A549 (cell line): Measurements from ENCODE around the gene NHEJ1. TPM values are rescaled to one million over a fixed set of nuclear protein-coding genes. Genes with fewer than 3 reads are reported as not detected.

Experiments
- ATAC-seq, 2 experiments: fragments of 200-7000 bp in 1 of 2; fragments of >200 bp in 1 of 2; cut with Nextera tagmentation in 1 of 2; cut with Tn5 transposase in 1 of 2; 3 replicates each; pipeline versions ENCODE4 v1.8.0 to v1.9.1; 2018 to 2020; ENCODE audit warnings: mild to moderate bottlenecking in 1 of 2, moderate library complexity in 1 of 2
- CTCF ChIA-PET: fragments of 300-600 bp; sonication (Branson Sonifier 250); formaldehyde crosslinking; extraction: SDS; loops from one replicate; lab custom pipeline; 2021; ENCODE audit warnings: antibody characterized with exemption, inconsistent platforms; lab: Yijun Ruan, JAX
- POLR2A ChIA-PET: fragments of 350-600 bp; formaldehyde crosslinking; extraction: SDS; loops from one replicate; lab custom pipeline; 2021; ENCODE audit warnings: antibody characterized with exemption, inconsistent platforms; lab: Yijun Ruan, JAX
- DNase-seq, 2 experiments: peaks; one replicate each; pipeline versions ENCODE4 v3.0.0 to v3.0.0-alpha.2; 2011 to 2016; ENCODE audit warnings: low read depth in 1 of 2, low spot score in 1 of 2
- FAIRE-seq: peaks from 2 replicates; lab custom pipeline; 2011; peaks lifted over from hg19 to GRCh38; lab: Jason Lieb, UNC
- H3K27ac ChIP-seq, 2 experiments: fragments of >200 bp; sonication (Bioruptor Twin); formaldehyde crosslinking; 3 replicates each; pipeline ENCODE4 v1.5.1; 2016 to 2017
- H3K4me1 ChIP-seq: fragments of >200 bp; sonication (Bioruptor Twin); formaldehyde crosslinking; 3 replicates; pipeline ENCODE4 v1.6.1; 2016
- H3K4me2 ChIP-seq: fragments of >200 bp; sonication (Bioruptor Twin); formaldehyde crosslinking; 3 replicates; pipeline ENCODE4 v1.6.1; 2016
- H3K4me3 ChIP-seq: fragments of >200 bp; sonication (Bioruptor Twin); formaldehyde crosslinking; 3 replicates; pipeline ENCODE4 v1.5.1; 2016
- H3K9me3 ChIP-seq: fragments of >200 bp; sonication (Bioruptor Twin); formaldehyde crosslinking; 3 replicates; pipeline ENCODE4 v1.6.1; 2016
- BHLHE40 ChIP-seq: IDR thresholded peaks from 2 replicates; pipeline ENCODE4 v1.6.1; 2012; ENCODE audit warnings: low read depth, low read length, inconsistent platforms
- CBX2 ChIP-seq: fragments of 200-600 bp; sonication (generic); IDR thresholded peaks from 2 replicates; pipeline ENCODE4 v1.6.1; 2016; ENCODE audit warnings: low read depth, mild to moderate bottlenecking, borderline replicate concordance
- CHD2 ChIP-seq: fragments of 150-350 bp; IDR thresholded peaks from 2 replicates; pipeline ENCODE4 v1.6.1; 2014; ENCODE audit warnings: low read length; ENCODE audit not compliant: partially characterized antibody
- CHD4 ChIP-seq: fragments of 200-600 bp; sonication (generic); IDR thresholded peaks from 2 replicates; pipeline ENCODE4 v1.6.1; 2016; ENCODE audit warnings: antibody characterized with exemption, mild to moderate bottlenecking, borderline replicate concordance
- EHF ChIP-seq: fragments of 250-450 bp; sonication (Bioruptor Pico); IDR thresholded peaks from 2 replicates; pipeline ENCODE4 v1.5.0; 2020; ENCODE audit warnings: mild to moderate bottlenecking
- EHMT2 ChIP-seq: fragments of 200-600 bp; sonication (generic); IDR thresholded peaks from 2 replicates; pipeline ENCODE4 v1.6.1; 2016; ENCODE audit warnings: antibody characterized with exemption, low read depth, mild to moderate bottlenecking, moderate library complexity
- ESRRA ChIP-seq: fragments of 150-350 bp; IDR thresholded peaks from 2 replicates; pipeline ENCODE4 v1.6.1; 2014; ENCODE audit warnings: mild to moderate bottlenecking, low read length, borderline replicate concordance
- FOSB ChIP-seq: fragments of 250-450 bp; sonication (Bioruptor Pico); IDR thresholded peaks from 2 replicates; pipeline ENCODE4 v1.5.0; 2020; ENCODE audit warnings: mild to moderate bottlenecking, moderate library complexity
- FOSL2 ChIP-seq, 2 experiments: fragments of 450-650 bp in 1 of 2; fragments of >200 bp in 1 of 2; sonication (Bioruptor Twin) in 1 of 2; formaldehyde crosslinking; IDR thresholded peaks; 2 replicates each; pipeline versions ENCODE4 v1.5.0 to v1.6.1; 2016 to 2020; ENCODE audit warnings: mild to moderate bottlenecking in 1 of 2, moderate library complexity in 1 of 2
- HEYL ChIP-seq: fragments of 250-450 bp; sonication (Bioruptor Pico); IDR thresholded peaks from 2 replicates; pipeline ENCODE4 v1.8.0; 2021; ENCODE audit warnings: mild to moderate bottlenecking, moderate library complexity
- HOXA7 ChIP-seq: fragments of 250-450 bp; sonication (Bioruptor Pico); IDR thresholded peaks from 2 replicates; pipeline ENCODE4 v1.5.0; 2020; ENCODE audit warnings: mild to moderate bottlenecking, moderate library complexity
- HOXB13 ChIP-seq: fragments of 250-450 bp; sonication (Bioruptor Pico); IDR thresholded peaks from 2 replicates; pipeline ENCODE4 v1.5.0; 2020; ENCODE audit warnings: low read depth, mild to moderate bottlenecking, moderate library complexity
- HOXB5 ChIP-seq: fragments of 250-450 bp; sonication (Bioruptor Pico); IDR thresholded peaks from 2 replicates; pipeline ENCODE4 v1.5.0; 2020; ENCODE audit warnings: mild to moderate bottlenecking, moderate library complexity
- JUN ChIP-seq, 2 experiments: fragments of >200 bp; sonication (Bioruptor Twin); formaldehyde crosslinking; IDR thresholded peaks; 2 replicates in 1 of 2; 3 replicates in 1 of 2; pipeline ENCODE4 v1.6.1; 2016 to 2017
- JUNB ChIP-seq: fragments of >200 bp; sonication (Bioruptor Twin); formaldehyde crosslinking; IDR thresholded peaks from 2 replicates; pipeline ENCODE4 v1.6.1; 2016
- KDM1A ChIP-seq: fragments of 200-600 bp; sonication (generic); IDR thresholded peaks from 2 replicates; pipeline ENCODE4 v1.6.1; 2016; ENCODE audit warnings: low read depth, mild to moderate bottlenecking
- MAFK ChIP-seq: fragments of 450-650 bp; IDR thresholded peaks from 2 replicates; pipeline ENCODE4 v1.6.1; 2014; ENCODE audit not compliant: partially characterized antibody
- MYC ChIP-seq: IDR thresholded peaks from 2 replicates; pipeline ENCODE4 v1.6.1; 2012; ENCODE audit warnings: mild to moderate bottlenecking, inconsistent platforms, low read length, improper control_type of control experiment, borderline replicate concordance
- NR3C1 ChIP-seq: fragments of >200 bp; sonication (Bioruptor Twin); formaldehyde crosslinking; IDR thresholded peaks from 3 replicates; pipeline ENCODE4 v1.6.1; 2017
- PHF8 ChIP-seq: fragments of 200-600 bp; sonication (generic); IDR thresholded peaks from 2 replicates; pipeline ENCODE4 v1.6.1; 2016; ENCODE audit warnings: low read depth, mild to moderate bottlenecking, antibody characterized with exemption, moderate library complexity, borderline replicate concordance
- RAD21 ChIP-seq, 2 experiments: fragments of >200 bp in 1 of 2; sonication (Bioruptor Twin) in 1 of 2; formaldehyde crosslinking in 1 of 2; IDR thresholded peaks in 1 of 2; conservative IDR thresholded peaks in 1 of 2; 2 replicates in 1 of 2; 3 replicates in 1 of 2; pipeline ENCODE4 v1.6.1; 2012 to 2018; ENCODE audit warnings: inconsistent platforms in 1 of 2
- RARB ChIP-seq: fragments of 250-450 bp; sonication (Bioruptor Pico); IDR thresholded peaks from 2 replicates; pipeline ENCODE4 v1.8.0; 2021; ENCODE audit warnings: mild to moderate bottlenecking, moderate library complexity
- RNF2 ChIP-seq: fragments of 200-600 bp; sonication (generic); IDR thresholded peaks from 2 replicates; pipeline ENCODE4 v1.6.1; 2016; ENCODE audit warnings: low read depth, mild to moderate bottlenecking, antibody characterized with exemption, moderate library complexity, borderline replicate concordance
- SMC3 ChIP-seq: fragments of >200 bp; sonication (Bioruptor Twin); formaldehyde crosslinking; IDR thresholded peaks from 3 replicates; pipeline ENCODE4 v1.6.1; 2018; ENCODE audit warnings: inconsistent platforms
- SREBF2 ChIP-seq: fragments of 450-650 bp; IDR thresholded peaks from 2 replicates; pipeline ENCODE4 v1.6.1; 2014; ENCODE audit warnings: mild to moderate bottlenecking, moderate library complexity
- TP53 ChIP-seq: fragments of 250-450 bp; sonication (Bioruptor Pico); IDR thresholded peaks from 2 replicates; pipeline ENCODE4 v1.5.0; 2021; ENCODE audit warnings: mild to moderate bottlenecking, moderate library complexity
- ZC3H11A ChIP-seq: fragments of 450-650 bp; IDR thresholded peaks from 2 replicates; pipeline ENCODE4 v1.6.1; 2014; ENCODE audit warnings: antibody characterized with exemption, mild to moderate bottlenecking
- ZFP36 ChIP-seq: fragments of 450-650 bp; IDR thresholded peaks from 2 replicates; pipeline ENCODE4 v1.6.1; 2014; ENCODE audit warnings: borderline replicate concordance; ENCODE audit not compliant: partially characterized antibody
- ZSCAN20 ChIP-seq: fragments of 250-450 bp; sonication (Bioruptor Pico); IDR thresholded peaks from 2 replicates; pipeline ENCODE4 v1.8.0; 2022; ENCODE audit warnings: mild to moderate bottlenecking, moderate library complexity
- WGBS: methylation state at CpG from one replicate; pipeline ENCODE4 v1.1.6; 2017; ENCODE audit errors: missing lambda C conversion rate; 5-methylcytosine and 5-hydroxymethylcytosine counted together
- polyA plus RNA-seq, 4 experiments: library from polyadenylated mRNA; depleted of rRNA in 3 of 4; stranded (reverse); fragments of >200 nt; fragmentation: RNase III in 1 of 4; extraction: RNeasy Plus Mini Kit Qiagen cat#74134 plus additional on column Dnase treatment in 1 of 4; gene quantifications; 2 replicates in 3 of 4; 3 replicates in 1 of 4; pipeline ENCODE4 v1.2.3, GENCODE V29; 2011 to 2017
- TF ChIP-seq, protein P1 (sequence below): fragments of >200 bp; sonication (Bioruptor Twin); formaldehyde crosslinking; IDR thresholded peaks from 3 replicates; pipeline ENCODE4 v1.5.1; 2016
- TF ChIP-seq, protein P2 (sequence below): IDR thresholded peaks from 2 replicates; pipeline ENCODE4 v1.6.1; 2012; ENCODE audit warnings: low read depth, borderline replicate concordance
- TF ChIP-seq, protein P3 (sequence below): fragments of >200 bp; sonication (Bioruptor Twin); formaldehyde crosslinking; IDR thresholded peaks from 3 replicates; pipeline ENCODE4 v1.6.1; 2016
- TF ChIP-seq, protein P4 (sequence below): IDR thresholded peaks from 2 replicates; pipeline ENCODE4 v1.6.1; 2012
- TF ChIP-seq, protein P5 (sequence below): fragments of 450-650 bp; IDR thresholded peaks from 2 replicates; pipeline ENCODE4 v1.6.1; 2014; ENCODE audit warnings: antibody characterized with exemption

NHEJ1 gene
- polyA plus RNA-seq, 2 of the 4 experiments (the other 2 are of a cell fraction), result 18.5 to 31.8 TPM

DNA sequence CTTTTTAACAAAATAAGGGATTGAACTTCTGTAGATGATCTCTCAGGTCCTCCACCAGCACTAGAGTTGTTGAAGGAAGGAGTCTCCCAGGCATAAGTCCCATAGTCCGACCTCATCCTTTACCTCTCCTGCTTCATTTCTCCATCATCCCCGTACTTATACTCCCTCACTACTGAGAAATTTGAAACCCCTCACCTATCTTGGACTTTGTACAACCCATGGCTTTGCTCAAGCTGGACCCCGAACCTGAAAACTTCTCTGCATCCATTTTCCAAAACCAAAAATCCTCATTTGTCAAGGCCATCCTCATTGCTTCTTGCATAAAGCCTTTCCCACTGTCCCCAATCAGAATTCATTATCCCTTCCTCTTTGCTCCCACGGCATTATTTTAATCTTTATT lies 482 bp upstream of the NHEJ1 start:
- DNase-seq, result no peak
- Histone ChIP-seq H3K4me1 (peaks cover 9% of the 10 kb centered on the region), H3K4me3 (peak overlapping the region; percentile 54), H3K4me2 (peak overlapping the region; percentile 98), H3K27ac (peak overlapping the region; percentile 91 to 95), H3K9me3 (no peaks in the 10 kb centered on the region)
- CTCF ChIA-PET, result interaction anchor here (2.0 to 21.6 kb wide), 6 partner anchors 12 to 166 kb away, joined by 6 to 332 read pairs (median 106); partner anchors contain the start of genes CNPPD1, IHH and SLC23A3
- WGBS, result 73% methylated on average over 4 of the region's 4 CpGs
- POLR2A ChIA-PET, result interaction anchor here (0.6 kb wide), 1 partner anchor 227 kb away, joined by 5 read pairs; no protein-coding TSS in a partner anchor
- TF ChIP-seq HOXB13 (no peak), HOXA7 (CRISPR knock-in tag) (no peak), KDM1A (no peak), HEYL (CRISPR knock-in tag) (no peak), CHD4 (no peak), TP53 (no peak), JUN (IDR thresholded peaks at IDR 0.05) (no peak), MYC (no peak), FOSB (CRISPR knock-in tag) (no peak), RNF2 (no peak), ESRRA (no peak)
- TF ChIP-seq, protein P1, sequence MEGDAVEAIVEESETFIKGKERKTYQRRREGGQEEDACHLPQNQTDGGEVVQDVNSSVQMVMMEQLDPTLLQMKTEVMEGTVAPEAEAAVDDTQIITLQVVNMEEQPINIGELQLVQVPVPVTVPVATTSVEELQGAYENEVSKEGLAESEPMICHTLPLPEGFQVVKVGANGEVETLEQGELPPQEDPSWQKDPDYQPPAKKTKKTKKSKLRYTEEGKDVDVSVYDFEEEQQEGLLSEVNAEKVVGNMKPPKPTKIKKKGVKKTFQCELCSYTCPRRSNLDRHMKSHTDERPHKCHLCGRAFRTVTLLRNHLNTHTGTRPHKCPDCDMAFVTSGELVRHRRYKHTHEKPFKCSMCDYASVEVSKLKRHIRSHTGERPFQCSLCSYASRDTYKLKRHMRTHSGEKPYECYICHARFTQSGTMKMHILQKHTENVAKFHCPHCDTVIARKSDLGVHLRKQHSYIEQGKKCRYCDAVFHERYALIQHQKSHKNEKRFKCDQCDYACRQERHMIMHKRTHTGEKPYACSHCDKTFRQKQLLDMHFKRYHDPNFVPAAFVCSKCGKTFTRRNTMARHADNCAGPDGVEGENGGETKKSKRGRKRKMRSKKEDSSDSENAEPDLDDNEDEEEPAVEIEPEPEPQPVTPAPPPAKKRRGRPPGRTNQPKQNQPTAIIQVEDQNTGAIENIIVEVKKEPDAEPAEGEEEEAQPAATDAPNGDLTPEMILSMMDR, result no peak
- no peak for ATAC-seq
- no peak for FAIRE-seq

DNA sequence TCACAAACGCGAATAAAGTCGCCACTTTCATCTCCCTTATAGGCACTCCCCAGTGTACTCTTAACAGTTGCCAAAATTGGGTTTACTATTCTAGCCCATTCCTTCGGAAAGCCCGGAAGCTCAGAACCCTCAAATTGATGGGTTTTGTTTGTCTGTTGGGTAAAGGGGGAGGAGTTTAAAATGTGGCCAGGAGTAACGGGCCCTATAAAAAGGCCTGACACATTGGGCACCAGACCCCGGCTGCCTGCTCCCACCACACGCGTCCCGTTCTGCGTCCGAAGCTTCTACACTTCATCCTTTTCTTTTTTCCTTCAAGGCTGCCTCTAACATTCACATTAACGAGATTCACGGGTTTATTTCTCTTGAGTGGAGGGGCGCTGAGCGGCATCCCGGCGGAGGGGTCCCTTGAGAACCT lies 837 bp downstream of the NHEJ1 start:
- CTCF ChIA-PET, result interaction anchor here (0.8 to 21.6 kb wide), 47 partner anchors 10 to 296 kb away, joined by 3 to 332 read pairs (median 4); partner anchors contain the start of genes CNPPD1, DNAJB2, GLB1L and IHH

DNA sequence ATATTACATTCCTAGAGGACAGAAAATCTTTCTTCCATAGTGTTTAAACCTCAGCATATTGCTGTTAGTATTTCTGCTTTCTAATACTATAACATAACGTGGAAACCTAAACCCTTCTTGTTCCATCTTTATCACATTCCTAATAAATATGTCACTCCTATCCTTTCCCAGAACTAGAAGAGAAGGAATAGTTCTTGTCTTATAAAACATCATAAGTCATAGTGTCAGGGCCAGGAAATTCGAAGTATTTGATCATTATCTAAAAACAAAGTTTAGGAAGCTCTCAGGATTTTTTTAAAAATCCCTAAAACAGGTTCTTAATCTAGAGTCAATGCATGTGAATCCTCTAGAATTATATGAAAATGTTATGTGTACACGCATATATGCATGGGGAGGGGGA lies 2.0 kb downstream of the NHEJ1 start:
- ATAC-seq, result no peak
- Histone ChIP-seq H3K4me1 (peaks cover 9% of the 10 kb centered on the region), H3K27ac (no peak overlapping the region), H3K9me3 (no peaks in the 10 kb centered on the region), H3K4me2 (no peak overlapping the region), H3K4me3 (no peak overlapping the region)
- CTCF ChIA-PET, result interaction anchor here (0.6 to 21.6 kb wide), 29 partner anchors 9 to 414 kb away, joined by 3 to 332 read pairs (median 6); partner anchors contain the start of genes CNPPD1, IHH, INHA and SLC23A3
- no peak for DNase-seq
- no peak for FAIRE-seq
- POLR2A ChIA-PET, result no interaction called here
- 59% methylated on average over 3 of the region's 3 CpGs for WGBS
- TF ChIP-seq JUNB (no peak), NR3C1 (no peak), MYC (no peak), SREBF2 (no peak), CBX2 (no peak), ZFP36 (no peak), BHLHE40 (no peak), ZSCAN20 (CRISPR knock-in tag) (no peak), HOXB5 (CRISPR knock-in tag) (no peak)
- TF ChIP-seq, protein P2, sequence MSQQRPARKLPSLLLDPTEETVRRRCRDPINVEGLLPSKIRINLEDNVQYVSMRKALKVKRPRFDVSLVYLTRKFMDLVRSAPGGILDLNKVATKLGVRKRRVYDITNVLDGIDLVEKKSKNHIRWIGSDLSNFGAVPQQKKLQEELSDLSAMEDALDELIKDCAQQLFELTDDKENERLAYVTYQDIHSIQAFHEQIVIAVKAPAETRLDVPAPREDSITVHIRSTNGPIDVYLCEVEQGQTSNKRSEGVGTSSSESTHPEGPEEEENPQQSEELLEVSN, result no peak
- TF ChIP-seq, protein P3, sequence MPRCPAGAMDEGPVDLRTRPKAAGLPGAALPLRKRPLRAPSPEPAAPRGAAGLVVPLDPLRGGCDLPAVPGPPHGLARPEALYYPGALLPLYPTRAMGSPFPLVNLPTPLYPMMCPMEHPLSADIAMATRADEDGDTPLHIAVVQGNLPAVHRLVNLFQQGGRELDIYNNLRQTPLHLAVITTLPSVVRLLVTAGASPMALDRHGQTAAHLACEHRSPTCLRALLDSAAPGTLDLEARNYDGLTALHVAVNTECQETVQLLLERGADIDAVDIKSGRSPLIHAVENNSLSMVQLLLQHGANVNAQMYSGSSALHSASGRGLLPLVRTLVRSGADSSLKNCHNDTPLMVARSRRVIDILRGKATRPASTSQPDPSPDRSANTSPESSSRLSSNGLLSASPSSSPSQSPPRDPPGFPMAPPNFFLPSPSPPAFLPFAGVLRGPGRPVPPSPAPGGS, result no peak

More for the DNA sequence above, 837 bp downstream of the NHEJ1 start:
- peak overlapping the region; percentile 98 for H3K4me2 ChIP-seq
- no peak for DNase-seq
- FAIRE-seq, result no peak
- TF ChIP-seq, protein P4, sequence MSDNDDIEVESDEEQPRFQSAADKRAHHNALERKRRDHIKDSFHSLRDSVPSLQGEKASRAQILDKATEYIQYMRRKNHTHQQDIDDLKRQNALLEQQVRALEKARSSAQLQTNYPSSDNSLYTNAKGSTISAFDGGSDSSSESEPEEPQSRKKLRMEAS, result no peak
- TF ChIP-seq ZC3H11A, result no peak
- no peak for TF ChIP-seq RAD21 (conservative IDR thresholded peaks at IDR 0.05 in 1 of 2, IDR thresholded peaks at IDR 0.05 in 1 of 2)
- no peak for TF ChIP-seq SMC3
- TF ChIP-seq HEYL (CRISPR knock-in tag), result no peak
- no peak for TF ChIP-seq MYC
- TF ChIP-seq MAFK, result no peak
- TF ChIP-seq RARB (CRISPR knock-in tag), result no peak
- TF ChIP-seq PHF8, result no peak
- TF ChIP-seq JUNB, result no peak
- TF ChIP-seq CHD2, result no peak
- TF ChIP-seq EHF (CRISPR knock-in tag), result no peak
- TF ChIP-seq HOXA7 (CRISPR knock-in tag), result no peak
- TF ChIP-seq FOSL2 (IDR thresholded peaks at IDR 0.05), result no peak
- no peak for TF ChIP-seq FOSL2 (CRISPR knock-in tag; IDR thresholded peaks at IDR 0.05)
- no peak for TF ChIP-seq BHLHE40
- TF ChIP-seq JUN (IDR thresholded peaks at IDR 0.05), result no peak
- TF ChIP-seq, protein P5, sequence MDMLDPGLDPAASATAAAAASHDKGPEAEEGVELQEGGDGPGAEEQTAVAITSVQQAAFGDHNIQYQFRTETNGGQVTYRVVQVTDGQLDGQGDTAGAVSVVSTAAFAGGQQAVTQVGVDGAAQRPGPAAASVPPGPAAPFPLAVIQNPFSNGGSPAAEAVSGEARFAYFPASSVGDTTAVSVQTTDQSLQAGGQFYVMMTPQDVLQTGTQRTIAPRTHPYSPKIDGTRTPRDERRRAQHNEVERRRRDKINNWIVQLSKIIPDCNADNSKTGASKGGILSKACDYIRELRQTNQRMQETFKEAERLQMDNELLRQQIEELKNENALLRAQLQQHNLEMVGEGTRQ, result no peak
- no peak for TF ChIP-seq EHMT2
- H3K4me3 ChIP-seq, result peak overlapping the region; percentile 54
- ATAC-seq, result peak; percentile 1 to 3; a peak in 3 of 6 replicates
- H3K9me3 ChIP-seq, result no peaks in the 10 kb centered on the region
- H3K27ac ChIP-seq, result peak overlapping the region; percentile 91 to 95
- 26% methylated on average over 18 of the region's 18 CpGs for WGBS
- peaks cover 9% of the 10 kb centered on the region for H3K4me1 ChIP-seq
- POLR2A ChIA-PET, result interaction anchor here (1.3 kb wide), 1 partner anchor 17 kb away, joined by 4 read pairs; the partner anchor contains the start of gene CNPPD1
